GM12874 (cell line): ENCODE results near the gene BCAR1.

ENCODE experiments used
- CTCF ChIP-seq: IDR thresholded peaks from 2 replicates; pipeline ENCODE4 v1.5.1; 2011; ENCODE audit warnings: low read depth, mild to moderate bottlenecking, control low read depth, low read length, moderate library complexity; ENCODE audit not compliant: insufficient read depth

Gene BCAR1

GRCh38 chr16:75250089-75250808 lies 1.2 kb downstream of the BCAR1 start:
- TF ChIP-seq CTCF = no peak

- no peak for TF ChIP-seq CTCF
These were observed 2.0 kb downstream of the BCAR1 start for GRCh38 chr16:75249441-75249840.

- TF ChIP-seq CTCF = no peak
These were observed 2.7 kb downstream of the BCAR1 start for GRCh38 chr16:75248536-75249380.

GRCh38 chr16:75248142-75248535 lies 3.3 kb downstream of the BCAR1 start:
- no peak for TF ChIP-seq CTCF

GRCh38 chr16:75247249-75247648 lies 4.2 kb downstream of the BCAR1 start:
- no peak for TF ChIP-seq CTCF

GRCh38 chr16:75246504-75247205 lies 4.8 kb downstream of the BCAR1 start:
- TF ChIP-seq CTCF = no peak
